DOHH2 (cell line): ENCODE results near the gene PATL2.

Experiments
- CTCF ChIP-seq: fragments of 200-600 bp; sonication (generic); IDR thresholded peaks from one replicate; pipeline ENCODE4 v1.5.1; 2014; ENCODE audit warnings: antibody characterized with exemption, mild to moderate bottlenecking, low read depth, low read length; ENCODE audit not compliant: poor library complexity, severe bottlenecking
- EZH2phosphoT487 ChIP-seq: fragments of 200-600 bp; sonication (generic); IDR thresholded peaks from 2 replicates; pipeline ENCODE4 v1.6.1; 2017; ENCODE audit warnings: borderline replicate concordance, mild to moderate bottlenecking, antibody characterized with exemption, low read length, moderate library complexity, mixed read lengths

GRCh38 chr15:44706401-44706800 is 4.7 kb downstream of the PATL2 start:
- TF ChIP-seq CTCF (no peak), EZH2phosphoT487 (no peak)
